HG03432 (cell line): ENCODE results near the gene PIEZO1.
"Not testable (repeated sequence)": the region's sequence is repeated elsewhere in the genome, so short reads cannot be mapped to it uniquely, and the experiment has no call there.

Source experiments
- ATAC-seq: cut with Tn5 transposase; IDR thresholded peaks from one replicate; pipeline ENCODE4 v1.9.1; 2021; ENCODE audit warnings: mild to moderate bottlenecking, moderate library complexity; ENCODE audit not compliant: unreplicated experiment

Gene PIEZO1

GRCh38 chr16:88785106-88785924, at the start of gene PIEZO1:
TSS of gene PIEZO1 (minus strand) at chr16:88785220. CDS start at chr16:88784964, 256 bp downstream.
- ATAC-seq, result no peak

- no peak for ATAC-seq
These were observed 49.6 kb upstream of the PIEZO1 start for GRCh38 chr16:88834670-88835069.

- no peak for ATAC-seq
These were observed 48.1 kb upstream of the PIEZO1 start for GRCh38 chr16:88833086-88833485.

- ATAC-seq, result no peak
These were observed 46.8 kb upstream of the PIEZO1 start for GRCh38 chr16:88831838-88832237.

- no peak for ATAC-seq
These were observed 45.8 kb upstream of the PIEZO1 start for GRCh38 chr16:88830783-88831182.

GRCh38 chr16:88830258-88830657, 45.2 kb upstream of the PIEZO1 start:
- no peak for ATAC-seq

GRCh38 chr16:88828711-88829110, 43.7 kb upstream of the PIEZO1 start:
- ATAC-seq, result no peak

- ATAC-seq, result no peak
These were observed 42.7 kb upstream of the PIEZO1 start for GRCh38 chr16:88827727-88828126.

- no peak for ATAC-seq
These were observed 41.2 kb upstream of the PIEZO1 start for GRCh38 chr16:88826070-88826840.

- no peak for ATAC-seq
These were observed 40.1 kb upstream of the PIEZO1 start for GRCh38 chr16:88825146-88825545.

- no peak for ATAC-seq
These were observed 39.4 kb upstream of the PIEZO1 start for GRCh38 chr16:88824256-88825077.

GRCh38 chr16:88823646-88824045, 38.6 kb upstream of the PIEZO1 start:
- not testable (repeated sequence) for ATAC-seq

GRCh38 chr16:88822281-88823040, 37.4 kb upstream of the PIEZO1 start:
- no peak for ATAC-seq

- ATAC-seq, result no peak
These were observed 36.3 kb upstream of the PIEZO1 start for GRCh38 chr16:88821168-88821850.

- ATAC-seq, result no peak
These were observed 35.5 kb upstream of the PIEZO1 start for GRCh38 chr16:88820385-88821025.

GRCh38 chr16:88819126-88819525, 34.1 kb upstream of the PIEZO1 start:
- ATAC-seq, result no peak

GRCh38 chr16:88818575-88818874, 33.5 kb upstream of the PIEZO1 start:
- ATAC-seq, result no peak

- ATAC-seq, result no peak
These were observed 33.0 kb upstream of the PIEZO1 start for GRCh38 chr16:88817785-88818574.
